T-cell (primary cell): Measurements from ENCODE around the gene LDAF1. TPM values are rescaled to one million over a fixed set of nuclear protein-coding genes. Genes with fewer than 3 reads are reported as not detected.

Experiments
- ATAC-seq, 4 experiments: fragments of 200-7000 bp in 3 of 4; fragments of 150-1000 bp in 1 of 4; cut with Tn5 transposase; replicated peaks in 1 of 4; 1 replicate in 3 of 4; 2 replicates in 1 of 4; pipeline ENCODE4 v1.10.0; 2021; ENCODE audit warnings: moderate library complexity in 3 of 4, mild to moderate bottlenecking in 2 of 4, moderate number of reproducible peaks in 1 of 4
- CTCF ChIA-PET, 2 donors: fragments of 300-600 bp; sonication (Branson Sonifier 250); formaldehyde crosslinking; loops; one replicate each; lab custom pipeline; 2022; ENCODE audit warnings: antibody characterized with exemption in 2 of 2; lab: Charles Lee
- POLR2A ChIA-PET, 2 donors: fragments of 300-600 bp; sonication (Branson Sonifier 250); formaldehyde crosslinking; loops; one replicate each; lab custom pipeline; 2022; ENCODE audit warnings: antibody characterized with exemption in 2 of 2; lab: Charles Lee
- DNase-seq, 35 experiments: peaks; one replicate each; pipeline versions ENCODE4 v3.0.0 to v3.0.0-alpha.2; 2013 to 2023
- H3K27ac ChIP-seq: one replicate; pipeline ENCODE4 v1.5.1; 2013; ENCODE audit warnings: low read length
- H3K27me3 ChIP-seq, 2 experiments: replicated peaks in 1 of 2; 1 replicate in 1 of 2; 2 replicates in 1 of 2; pipeline versions ENCODE4 v1.6.1 to v1.7.0; 2013; ENCODE audit warnings: low read length in 1 of 2, mixed read lengths in 1 of 2; ENCODE audit not compliant: control insufficient read depth in 2 of 2, insufficient read depth in 2 of 2; ENCODE audit errors: extremely low read depth in 1 of 2
- H3K36me3 ChIP-seq, 2 donors: 1 replicate in 1 of 2; 2 replicates in 1 of 2; pipeline versions ENCODE4 v1.6.1 to v1.7.0; 2013; ENCODE audit warnings: low read length in 1 of 2; ENCODE audit not compliant: control insufficient read depth in 2 of 2, insufficient read depth in 1 of 2; ENCODE audit errors: extremely low read depth in 1 of 2
- H3K4me1 ChIP-seq, 2 experiments: 1 replicate in 1 of 2; 2 replicates in 1 of 2; pipeline versions ENCODE4 v1.6.1 to v1.7.0; 2013; ENCODE audit warnings: low read length in 2 of 2, mixed read lengths in 1 of 2; ENCODE audit not compliant: insufficient read depth in 2 of 2, control insufficient read depth in 1 of 2; ENCODE audit errors: extremely low read depth in 1 of 2
- H3K4me3 ChIP-seq, 2 donors: 1 replicate in 1 of 2; 2 replicates in 1 of 2; pipeline versions ENCODE4 v1.5.1 to v1.7.0; 2013; ENCODE audit warnings: mild to moderate bottlenecking in 2 of 2, low read length in 1 of 2, moderate library complexity in 1 of 2; ENCODE audit not compliant: control insufficient read depth in 1 of 2; ENCODE audit errors: extremely low read depth in 1 of 2
- H3K9me3 ChIP-seq: 2 replicates; pipeline ENCODE4 v1.7.0; 2013
- H3K27ac Mint-ChIP-seq, 2 donors: one replicate each; pipeline ENCODE4 v1.8.0; 2020 to 2021; ENCODE audit warnings: mild to moderate bottlenecking in 2 of 2, mixed read lengths in 2 of 2
- H3K27me3 Mint-ChIP-seq, 2 donors: one replicate each; pipeline ENCODE4 v1.8.0; 2021 to 2022; ENCODE audit warnings: mixed read lengths in 2 of 2
- H3K36me3 Mint-ChIP-seq: one replicate; pipeline ENCODE4 v1.8.0; 2021; ENCODE audit warnings: mixed read lengths
- H3K4me1 Mint-ChIP-seq, 3 donors: one replicate each; pipeline ENCODE4 v1.8.0; 2020 to 2022; ENCODE audit warnings: mixed read lengths in 3 of 3, mild to moderate bottlenecking in 1 of 3
- H3K4me3 Mint-ChIP-seq, 3 donors: one replicate each; pipeline ENCODE4 v1.8.0; 2020 to 2022; ENCODE audit warnings: mild to moderate bottlenecking in 3 of 3, mixed read lengths in 3 of 3, moderate library complexity in 3 of 3
- H3K9me3 Mint-ChIP-seq, 3 donors: one replicate each; pipeline ENCODE4 v1.8.0; 2020 to 2022; ENCODE audit warnings: mixed read lengths in 3 of 3
- WGBS: methylation state at CpG from one replicate; pipeline ENCODE4 v1.1.5; 2013; ENCODE audit warnings: missing lambda C conversion rate; ENCODE audit not compliant: insufficient coverage; 5-methylcytosine and 5-hydroxymethylcytosine counted together
- total RNA-seq, 35 experiments: library from RNA in 6 of 35; stranded (reverse) in 6 of 35; fragments of 120-200 nt in 1 of 35; gene quantifications; one replicate each; pipeline versions ENCODE4 v1.2.1 to v1.2.4 and lab custom pipeline; 2013 to 2026

The LDAF1 gene
- total RNA-seq, 5 donors from 2014 or later (not counting 1 experiment from before 2014, with no cell fraction given) = 11.0 to 15.2 (median 12.7) TPM

- peaks cover 10 to 25% of the 10 kb centered on the region in 2 donors for H3K36me3 ChIP-seq
- no peak overlapping the region for H3K4me3 ChIP-seq
- no peaks in the 10 kb centered on the region for H3K9me3 ChIP-seq
- DNase-seq (no peak), ATAC-seq (no peak)
- H3K27ac ChIP-seq = no peak overlapping the region
- peaks cover 0 to 4% (median 3%) of the 10 kb centered on the region in 3 donors for H3K9me3 Mint-ChIP-seq
- no peak overlapping the region for H3K27ac Mint-ChIP-seq
- ChIA-PET CTCF (no interaction called here), POLR2A (no interaction called here)
- H3K4me1 Mint-ChIP-seq = no peaks in the 10 kb centered on the region
- H3K27me3 Mint-ChIP-seq = no peaks in the 10 kb centered on the region
- no CpG with 5 or more reads among the region's 1 CpG for WGBS
- peaks cover 64% of the 10 kb centered on the region for H3K36me3 Mint-ChIP-seq
- H3K4me1 ChIP-seq = no peaks in the 10 kb centered on the region
- H3K27me3 ChIP-seq = no peaks in the 10 kb centered on the region
- H3K4me3 Mint-ChIP-seq = no peak overlapping the region
These were observed 16.9 kb downstream of the LDAF1 start for GRCh38 chr16:21175397-21175796.

- Mint-ChIP-seq H3K27me3 (no peaks in the 10 kb centered on the region), H3K4me3 (no peak overlapping the region), H3K27ac (no peak overlapping the region), H3K36me3 (peaks cover 67% of the 10 kb centered on the region), H3K4me1 (no peaks in the 10 kb centered on the region), H3K9me3 (peaks cover 0 to 4% (median 3%) of the 10 kb centered on the region in 3 donors)
- 95% methylated on average over 8 of the region's 13 CpGs for WGBS
- ATAC-seq (no peak), DNase-seq (no peak)
- CTCF ChIA-PET = interaction anchor here (0.6 to 0.7 kb wide), 2 partner anchors 13 to 15 kb away, joined by 4 to 5 read pairs; no protein-coding TSS in a partner anchor
- POLR2A ChIA-PET = interaction anchor here in 1 of 2 donors (0.7 kb wide), 1 partner anchor 28 kb away, joined by 3 read pairs; no protein-coding TSS in a partner anchor
- no peaks in the 10 kb centered on the region for H3K9me3 ChIP-seq
- no peak overlapping the region for H3K4me3 ChIP-seq
- no peaks in the 10 kb centered on the region for H3K27me3 ChIP-seq
- H3K4me1 ChIP-seq = no peaks in the 10 kb centered on the region
- H3K36me3 ChIP-seq = peaks cover 4 to 24% of the 10 kb centered on the region in 2 donors
- H3K27ac ChIP-seq = no peak overlapping the region
These were observed 20.9 kb downstream of the LDAF1 start for GRCh38 chr16:21179126-21179982.

DNA sequence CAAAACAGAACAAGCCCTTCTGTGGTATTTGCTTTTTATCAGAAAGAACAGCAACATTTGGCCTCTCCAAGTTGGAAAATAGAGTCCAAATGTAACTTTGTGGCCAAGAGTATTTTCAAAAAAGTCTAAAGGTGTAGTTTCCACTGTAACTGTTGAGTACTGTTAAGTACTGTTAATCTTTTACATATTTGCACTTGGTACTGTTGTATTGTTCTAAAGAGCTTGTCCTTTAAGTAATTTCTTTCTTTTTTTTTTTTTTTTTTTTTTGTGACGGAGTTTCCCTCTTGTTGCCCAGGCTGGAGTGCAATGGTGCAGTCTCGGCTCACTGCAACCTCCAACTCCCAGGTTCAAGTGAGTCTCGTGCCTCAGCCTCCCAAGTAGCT, 21.5 kb downstream of the LDAF1 start:
- ATAC-seq (no peak), DNase-seq (no peak)
- Histone ChIP-seq H3K27ac (no peak overlapping the region), H3K4me3 (no peak overlapping the region), H3K9me3 (no peaks in the 10 kb centered on the region), H3K4me1 (no peaks in the 10 kb centered on the region), H3K36me3 (peaks cover 4 to 24% of the 10 kb centered on the region in 2 donors), H3K27me3 (no peaks in the 10 kb centered on the region)
- ChIA-PET CTCF (interaction anchor here (0.6 to 0.7 kb wide), 2 partner anchors 14 kb away, joined by 4 to 5 read pairs; no protein-coding TSS in a partner anchor), POLR2A (interaction anchor here in 1 of 2 donors (0.7 kb wide), 1 partner anchor 29 kb away, joined by 3 read pairs; no protein-coding TSS in a partner anchor)
- Mint-ChIP-seq H3K9me3 (peaks cover 0 to 4% (median 3%) of the 10 kb centered on the region in 3 donors), H3K4me1 (no peaks in the 10 kb centered on the region), H3K27me3 (no peaks in the 10 kb centered on the region), H3K27ac (no peak overlapping the region), H3K36me3 (peaks cover 61% of the 10 kb centered on the region), H3K4me3 (no peak overlapping the region)
- WGBS = no CpG with 5 or more reads among the region's 3 CpGs

GRCh38 chr16:21183995-21184394, 25.5 kb downstream of the LDAF1 start:
- peaks cover 0 to 8% of the 10 kb centered on the region in 2 experiments for H3K4me1 ChIP-seq
- H3K27me3 ChIP-seq = peaks cover 0 to 6% of the 10 kb centered on the region in 2 experiments
- peaks cover 0 to 2% of the 10 kb centered on the region in 2 donors for H3K27me3 Mint-ChIP-seq
- ChIA-PET POLR2A (no interaction called here), CTCF (no interaction called here)
- no peak overlapping the region for H3K27ac Mint-ChIP-seq
- H3K9me3 ChIP-seq = no peaks in the 10 kb centered on the region
- H3K4me3 Mint-ChIP-seq = no peak overlapping the region
- peaks cover 4 to 19% of the 10 kb centered on the region in 2 donors for H3K36me3 ChIP-seq
- H3K9me3 Mint-ChIP-seq = no peaks in the 10 kb centered on the region
- DNase-seq = no peak
- 100% methylated on average over 1 of the region's 3 CpGs for WGBS
- ATAC-seq = no peak
- H3K4me3 ChIP-seq = no peak overlapping the region
- H3K4me1 Mint-ChIP-seq = peaks cover 0 to 4% (median 2%) of the 10 kb centered on the region in 3 donors
- H3K27ac ChIP-seq = no peak overlapping the region
- H3K36me3 Mint-ChIP-seq = peaks cover 38% of the 10 kb centered on the region

DNA sequence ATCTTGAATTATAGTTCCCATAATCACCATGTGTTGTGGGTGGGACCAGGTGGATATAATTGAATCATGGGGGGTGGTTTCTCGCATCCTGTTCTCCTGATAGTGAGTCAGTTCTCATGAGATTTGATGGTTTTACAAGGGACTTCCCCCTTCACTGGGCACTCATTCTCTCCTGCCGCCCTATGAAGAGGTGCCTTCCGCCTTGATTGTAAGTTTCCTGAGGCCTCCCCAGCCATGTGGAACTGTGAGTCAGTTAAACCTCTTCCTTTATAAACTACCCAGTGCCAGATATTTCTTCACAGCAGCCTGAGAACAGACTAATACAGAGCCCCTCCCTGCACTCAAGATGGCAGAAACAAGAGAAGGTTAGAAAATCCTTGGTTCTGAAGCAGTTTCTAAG, 26.4 kb downstream of the LDAF1 start:
- H3K27ac ChIP-seq = no peak overlapping the region
- peaks cover 0 to 10% of the 10 kb centered on the region in 2 experiments for H3K27me3 ChIP-seq
- Mint-ChIP-seq H3K27me3 (peaks cover 0 to 2% of the 10 kb centered on the region in 2 donors), H3K36me3 (peaks cover 29% of the 10 kb centered on the region), H3K4me1 (peaks cover 0 to 4% (median 2%) of the 10 kb centered on the region in 3 donors), H3K9me3 (peaks cover 0 to under 1% (median 0%) of the 10 kb centered on the region in 3 donors), H3K4me3 (no peak overlapping the region), H3K27ac (no peak overlapping the region)
- no peak overlapping the region for H3K4me3 ChIP-seq
- no peaks in the 10 kb centered on the region for H3K9me3 ChIP-seq
- DNase-seq (no peak), ATAC-seq (no peak)
- WGBS = 62% methylated on average over 2 of the region's 3 CpGs
- H3K4me1 ChIP-seq = peaks cover 0 to 8% of the 10 kb centered on the region in 2 experiments
- peaks cover 0 to 12% of the 10 kb centered on the region in 2 donors for H3K36me3 ChIP-seq
- POLR2A ChIA-PET = no interaction called here
- CTCF ChIA-PET = no interaction called here

- WGBS = 87% methylated on average over 8 of the region's 12 CpGs
- Histone ChIP-seq H3K36me3 (peaks cover 0 to 8% of the 10 kb centered on the region in 2 donors), H3K27me3 (peaks cover 0 to 10% of the 10 kb centered on the region in 2 experiments), H3K4me1 (peaks cover 0 to 8% of the 10 kb centered on the region in 2 experiments), H3K4me3 (no peak overlapping the region), H3K27ac (no peak overlapping the region), H3K9me3 (no peaks in the 10 kb centered on the region)
- Mint-ChIP-seq H3K4me1 (peaks cover 0 to 4% (median 2%) of the 10 kb centered on the region in 3 donors), H3K36me3 (peaks cover 25% of the 10 kb centered on the region), H3K27ac (no peak overlapping the region), H3K27me3 (peaks cover 0 to 2% of the 10 kb centered on the region in 2 donors), H3K4me3 (no peak overlapping the region), H3K9me3 (peaks cover 0 to 5% (median 4%) of the 10 kb centered on the region in 3 donors)
- CTCF ChIA-PET = interaction anchor here (0.6 to 1.2 kb wide), 4 partner anchors 27 to 1913 kb away, joined by 3 to 6 read pairs (median 4); partner anchors contain the start of gene LDAF1 (in 1 of the 2)
- DNase-seq (no peak), ATAC-seq (no peak)
- POLR2A ChIA-PET = no interaction called here
These were observed 27.3 kb downstream of the LDAF1 start for GRCh38 chr16:21185659-21186325.
